ENCODE measurements around the gene ARHGAP26.

ARHGAP26 gene

DNA sequence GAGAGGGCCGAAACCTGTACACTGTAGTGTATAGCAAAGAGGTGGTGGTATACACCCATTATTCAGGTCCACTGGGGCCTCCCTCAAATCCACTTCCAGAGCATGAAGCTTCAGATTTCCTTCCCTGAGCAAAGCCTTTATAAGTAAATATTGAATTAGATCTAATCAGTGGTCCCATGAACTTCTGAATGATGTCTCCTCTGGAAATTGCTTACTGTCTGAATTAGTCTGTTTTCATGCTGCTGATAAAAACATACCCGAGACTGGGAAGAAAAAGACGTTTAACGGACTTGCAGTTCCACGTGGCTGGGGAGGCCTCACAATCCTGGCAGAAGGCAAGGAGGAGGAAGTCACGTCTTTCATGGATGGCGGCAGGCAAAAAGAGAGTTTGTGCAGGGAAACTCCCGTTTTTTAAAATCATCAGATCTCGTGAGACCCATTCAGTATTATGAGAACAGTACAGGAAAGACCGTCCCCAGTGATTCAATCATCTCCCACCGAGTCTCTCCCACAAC, 439.8 kb downstream of the ARHGAP26 start:
- DNase-seq (ENCODE audit: extremely low read depth in 1 of 2, low read depth in 1 of 2), result no peak

DNA sequence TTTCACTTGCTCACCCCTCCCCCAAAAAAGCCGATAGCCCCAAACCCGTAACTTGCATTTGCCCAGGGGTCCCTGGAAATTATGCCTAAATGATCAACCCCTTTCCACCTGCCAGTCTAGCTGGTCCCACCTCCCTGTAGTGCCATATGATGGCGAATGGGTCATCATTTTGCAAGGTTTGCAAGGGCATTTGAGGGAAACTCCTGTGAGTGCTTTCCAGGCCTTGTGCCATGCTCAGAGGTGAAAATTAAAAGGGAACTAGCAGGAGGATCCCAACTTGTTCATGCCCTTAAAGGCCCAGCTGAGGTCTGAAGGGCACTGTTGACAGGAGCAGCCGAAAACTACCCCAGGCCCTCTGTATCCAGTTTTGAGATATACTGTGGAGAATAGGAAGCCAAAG, 440.4 kb downstream of the ARHGAP26 start:
- DNase-seq (ENCODE audit: extremely low read depth in 1 of 2, low read depth in 1 of 2), result no peak

DNA sequence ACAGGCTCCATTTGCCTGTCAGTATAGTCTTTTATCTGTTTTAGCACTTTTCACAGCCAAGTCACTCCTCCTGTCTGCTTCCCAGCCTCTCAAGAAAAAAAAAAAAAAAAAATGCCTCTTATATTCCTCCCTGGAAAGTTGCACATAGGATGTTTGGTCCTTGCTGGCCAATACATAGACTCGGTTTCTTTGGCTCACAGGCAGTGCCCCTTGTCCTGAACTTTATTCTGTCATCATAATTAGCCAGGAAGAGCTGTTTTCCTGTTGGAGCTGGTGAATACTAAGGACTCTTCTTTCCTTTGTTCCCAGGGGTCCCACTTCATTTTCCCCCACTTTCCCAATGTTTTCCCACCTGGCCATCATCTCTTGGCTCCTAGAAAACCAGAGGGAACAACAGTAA, 442.1 kb downstream of the ARHGAP26 start:
- no peak for DNase-seq (ENCODE audit: extremely low read depth in 1 of 2, low read depth in 1 of 2)

DNA sequence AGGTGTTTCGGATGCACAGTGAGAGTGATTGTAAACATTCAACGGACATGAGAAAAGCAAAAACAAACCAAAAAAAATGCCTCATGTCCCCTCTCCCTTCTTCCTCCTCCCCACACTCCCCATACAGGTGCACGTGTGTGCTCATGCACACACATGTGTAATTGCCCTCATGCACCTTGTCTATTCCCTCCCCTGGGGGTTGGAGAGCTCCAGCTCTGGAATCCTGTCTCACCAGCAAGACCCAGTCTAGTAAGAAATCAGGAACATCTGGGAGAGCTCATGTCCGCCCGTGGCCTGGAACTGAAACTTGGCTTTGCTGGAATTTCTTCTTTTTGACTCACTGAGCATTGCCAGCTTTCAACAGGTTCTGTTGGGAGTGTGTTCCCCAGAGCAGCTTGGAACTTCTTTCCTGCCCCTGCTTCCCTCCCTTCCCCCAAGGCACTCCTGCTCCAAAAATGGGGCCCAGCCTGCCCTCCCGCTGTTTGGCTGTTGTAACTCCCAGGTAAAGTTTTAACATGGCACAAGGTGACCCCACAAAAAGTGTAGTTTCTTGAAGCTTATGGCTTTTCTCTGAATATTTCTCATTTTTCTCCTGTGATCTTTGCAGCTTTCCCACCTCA, 443.2 kb downstream of the ARHGAP26 start:
- no peak for DNase-seq (ENCODE audit: extremely low read depth in 1 of 2, low read depth in 1 of 2)

DNA sequence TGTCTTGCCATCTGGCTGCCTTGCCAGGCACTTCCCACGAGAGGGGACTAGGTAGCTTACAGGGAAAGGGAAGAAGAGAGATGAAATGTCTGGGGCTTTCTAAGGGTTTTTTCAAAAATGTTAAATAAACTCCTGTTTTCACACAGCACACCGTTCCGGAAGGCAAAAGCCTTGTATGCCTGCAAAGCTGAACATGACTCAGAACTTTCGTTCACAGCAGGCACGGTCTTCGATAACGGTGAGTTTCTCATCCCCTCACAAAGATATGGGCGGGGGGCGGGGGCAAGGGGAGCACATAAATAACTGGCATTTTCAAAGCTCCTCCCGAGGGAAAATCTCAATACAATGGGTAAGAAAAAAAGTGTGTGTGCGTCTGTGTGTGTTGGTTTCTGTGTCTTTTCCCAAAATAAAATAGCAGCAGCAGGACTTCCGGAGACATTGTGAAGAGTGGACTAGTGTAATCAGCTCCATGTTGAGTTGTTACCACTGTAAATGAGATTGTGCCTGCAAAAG, 443.7 kb downstream of the ARHGAP26 start:
- DNase-seq (ENCODE audit: extremely low read depth in 1 of 2, low read depth in 1 of 2), result no peak

DNA sequence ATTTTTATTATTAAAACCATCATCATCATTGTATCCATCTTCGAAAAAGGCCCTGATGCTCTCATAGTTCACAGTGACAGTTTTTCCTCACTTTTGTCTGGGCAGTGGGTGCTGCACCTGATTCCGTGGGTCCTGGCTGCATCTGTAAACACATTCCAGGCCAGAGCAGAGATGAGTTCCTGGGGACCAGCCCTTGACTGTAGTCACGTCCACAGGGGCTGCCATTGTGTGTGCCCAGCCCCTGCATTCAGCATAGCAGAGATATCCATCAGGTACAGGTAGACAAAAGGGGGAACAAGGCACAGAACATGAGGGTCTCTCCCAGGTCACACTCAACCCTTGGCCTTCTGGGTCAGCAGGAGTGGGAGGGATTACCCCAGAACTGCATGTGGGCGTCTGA, 444.3 kb downstream of the ARHGAP26 start:
- no peak for DNase-seq (ENCODE audit: extremely low read depth in 1 of 2, low read depth in 1 of 2)

DNA sequence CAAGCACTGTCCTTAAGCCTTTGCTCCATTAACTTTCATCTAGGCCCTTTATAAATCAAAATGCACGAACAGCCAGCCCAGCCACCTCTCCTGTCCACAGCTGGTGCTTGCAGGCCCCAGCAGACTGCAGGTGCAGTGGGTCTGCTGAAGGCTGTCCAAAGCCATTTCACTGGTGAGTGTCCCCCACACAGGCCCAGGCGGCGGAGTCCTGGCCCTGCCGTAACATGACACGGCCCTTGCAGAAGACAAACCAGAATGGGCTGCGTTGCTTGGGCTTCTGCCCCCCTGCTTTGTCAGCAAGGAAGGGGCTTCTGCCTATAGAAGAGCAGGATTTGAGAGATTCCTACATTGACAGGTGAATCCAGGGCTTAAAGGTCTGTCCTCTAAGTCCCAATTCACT, 444.7 kb downstream of the ARHGAP26 start:
- no peak for DNase-seq (ENCODE audit: extremely low read depth in 1 of 2, low read depth in 1 of 2)

DNA sequence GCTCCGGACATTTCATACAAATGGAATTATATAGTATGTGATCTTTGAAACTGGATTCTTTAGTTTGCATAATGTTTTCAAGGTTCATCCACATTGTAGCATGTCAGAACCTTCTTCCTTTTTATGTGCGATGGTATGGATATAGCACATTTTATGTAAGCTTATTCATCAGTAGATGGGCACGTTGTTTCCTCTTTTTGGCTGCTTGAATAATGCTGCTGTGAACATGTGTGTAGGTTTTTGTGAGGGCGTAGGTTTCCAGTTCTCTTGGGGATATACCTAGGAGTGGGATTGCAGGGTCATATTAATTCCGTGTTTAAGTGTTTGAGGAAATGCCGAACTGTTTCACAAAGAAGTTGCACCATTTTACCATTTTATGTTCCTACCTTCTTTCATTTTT, 445.5 kb downstream of the ARHGAP26 start:
- DNase-seq (ENCODE audit: extremely low read depth in 1 of 2, low read depth in 1 of 2), result no peak

DNA sequence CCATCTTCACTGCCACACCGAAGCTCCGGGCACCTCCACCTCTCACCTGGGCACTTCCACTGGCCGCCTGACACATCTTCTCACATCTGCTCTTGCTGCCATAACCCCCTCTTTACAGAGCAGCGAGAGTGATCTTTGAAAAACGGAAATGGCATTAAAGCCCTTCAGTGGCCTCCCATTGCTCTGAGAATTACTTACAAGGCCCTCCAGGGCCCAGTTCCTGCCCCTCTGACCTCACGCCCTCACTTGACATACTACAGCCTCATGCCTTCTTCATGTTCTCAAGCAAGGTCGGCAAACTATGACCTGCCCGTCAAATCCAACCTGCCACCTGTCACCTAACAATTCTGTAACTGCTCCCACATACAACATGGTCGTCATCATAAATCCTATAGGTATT, 446.0 kb downstream of the ARHGAP26 start:
- no peak for DNase-seq (ENCODE audit: extremely low read depth in 1 of 2, low read depth in 1 of 2)

DNA sequence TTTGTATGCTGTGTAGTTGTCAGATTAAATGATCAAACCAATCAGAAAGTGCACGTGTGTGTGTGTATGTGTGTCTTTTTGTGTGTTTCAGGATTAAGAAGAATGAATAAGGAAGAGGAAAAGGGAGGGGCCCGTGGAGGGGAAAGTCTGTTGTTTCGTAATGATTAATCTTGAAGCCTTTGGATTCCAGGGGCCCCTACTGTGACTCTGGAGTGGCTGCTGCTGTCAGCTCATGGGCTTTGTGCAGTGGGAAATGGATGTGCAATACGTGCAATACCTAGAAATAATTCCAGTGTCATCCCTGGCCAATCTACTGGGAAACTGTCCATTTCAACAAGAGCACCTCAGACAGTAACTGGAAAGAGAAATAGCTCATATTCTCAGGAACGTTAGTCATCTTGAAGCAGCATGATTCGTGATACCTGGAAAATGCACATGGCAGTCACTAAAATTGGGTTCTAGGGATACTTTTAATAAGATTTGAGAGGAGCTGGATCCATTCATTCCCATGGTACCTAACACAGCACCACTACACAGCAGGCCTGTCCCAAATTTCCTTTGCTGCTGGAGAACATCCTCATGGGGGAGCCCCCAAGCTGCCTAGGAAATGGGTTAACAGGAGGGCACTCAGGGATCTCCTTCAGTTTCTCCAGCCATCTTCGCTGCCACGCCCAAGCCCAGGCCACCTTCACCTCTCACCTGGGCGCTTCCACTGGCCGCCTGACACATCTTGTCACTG, 447.1 kb downstream of the ARHGAP26 start:
- DNase-seq (ENCODE audit: extremely low read depth in 1 of 2, low read depth in 1 of 2), result no peak

DNA sequence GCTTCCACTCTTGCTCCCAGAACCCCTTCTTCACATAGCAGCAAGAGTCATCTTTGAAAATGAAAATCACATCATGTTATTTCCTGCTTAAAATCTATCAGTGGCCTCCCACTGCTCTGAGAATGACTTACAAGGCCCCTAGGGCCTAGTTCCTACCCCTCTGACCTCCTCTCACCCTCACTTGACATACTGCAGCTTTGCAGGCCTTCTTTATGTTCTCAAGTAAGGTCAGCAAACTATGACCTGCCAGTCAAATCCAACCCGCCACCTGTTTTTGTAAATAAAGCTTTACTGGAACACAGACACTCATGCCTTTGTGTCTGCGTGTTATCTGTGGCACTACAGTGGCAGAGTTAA, 447.6 kb downstream of the ARHGAP26 start:
- no peak for DNase-seq (ENCODE audit: extremely low read depth in 1 of 2, low read depth in 1 of 2)

DNA sequence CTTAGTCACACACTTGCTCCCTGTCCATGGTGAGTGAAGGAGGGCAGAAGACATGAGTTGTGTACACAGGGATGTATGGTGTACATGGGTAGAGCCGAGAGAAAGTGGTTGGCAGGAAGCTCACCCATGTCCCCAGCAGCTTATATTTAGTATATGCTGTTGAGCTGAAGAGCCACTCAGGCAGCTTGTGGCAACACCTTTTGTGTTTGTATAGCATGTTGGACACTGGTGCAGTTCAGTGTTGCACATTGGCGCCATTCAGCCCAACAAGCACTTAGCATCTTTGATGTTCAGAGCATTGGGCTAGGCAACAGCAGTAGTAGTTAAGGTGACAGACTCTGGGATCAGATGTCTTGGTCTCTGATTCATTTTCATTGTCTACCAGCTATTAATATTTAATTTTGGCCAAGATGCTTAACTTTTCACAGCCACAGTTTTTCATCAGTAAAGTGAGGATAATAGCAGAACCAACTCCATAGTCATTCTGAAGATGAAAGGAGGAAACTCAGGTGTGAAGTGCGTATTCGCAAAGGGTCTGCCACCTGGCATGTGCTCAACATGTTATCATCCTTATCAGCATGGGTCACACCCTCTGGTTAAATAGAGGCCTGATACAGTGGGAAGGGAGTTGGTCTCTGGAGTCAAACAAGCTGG, 448.5 kb downstream of the ARHGAP26 start:
- DNase-seq (ENCODE audit: extremely low read depth in 1 of 2, low read depth in 1 of 2), result no peak

DNA sequence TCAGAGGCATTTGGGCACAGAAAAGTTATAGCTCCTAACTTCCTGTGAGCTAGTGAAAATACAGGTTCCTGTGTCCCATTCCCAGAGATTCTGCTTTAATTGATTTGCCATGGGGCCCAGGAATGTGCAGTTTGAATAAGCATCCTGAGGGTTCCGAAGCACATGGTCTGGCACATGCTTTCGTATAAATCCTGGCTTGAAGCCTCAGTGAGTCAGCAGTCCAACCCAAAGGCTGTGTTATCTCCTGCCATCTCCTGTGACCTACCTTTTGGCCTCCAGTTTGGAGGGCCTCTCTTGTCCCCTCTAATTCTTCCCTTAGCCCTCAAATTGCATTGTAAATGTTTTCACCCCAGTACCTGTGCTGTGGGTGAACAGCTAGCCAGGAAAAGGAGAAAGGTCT, 449.5 kb downstream of the ARHGAP26 start:
- DNase-seq (ENCODE audit: extremely low read depth in 1 of 2, low read depth in 1 of 2), result no peak

DNA sequence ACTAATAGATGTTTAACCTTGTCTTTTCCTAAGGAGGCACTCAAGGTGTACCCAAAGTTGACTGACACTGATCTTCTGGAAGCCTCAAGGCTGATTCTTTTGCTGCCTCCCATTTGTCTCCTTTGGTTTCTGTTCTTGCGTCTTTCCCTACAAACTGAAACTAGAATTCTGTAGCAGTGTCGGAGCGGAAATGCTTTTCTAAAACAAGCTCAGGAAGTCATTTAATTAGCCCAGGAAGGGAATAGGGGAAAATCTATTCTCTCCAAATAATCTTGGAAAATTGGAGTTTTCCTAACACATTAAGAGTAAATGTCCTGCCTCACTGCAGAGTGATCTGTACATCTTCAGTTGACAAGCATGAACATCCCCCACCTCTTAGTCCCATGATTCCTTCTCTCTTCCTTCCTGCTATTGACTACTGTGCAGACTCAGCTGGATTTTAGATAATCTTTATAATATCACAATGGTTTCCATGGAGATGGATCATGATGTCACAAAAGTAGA, 450.6 kb downstream of the ARHGAP26 start:
- DNase-seq (ENCODE audit: extremely low read depth in 1 of 2, low read depth in 1 of 2), result no peak

DNA sequence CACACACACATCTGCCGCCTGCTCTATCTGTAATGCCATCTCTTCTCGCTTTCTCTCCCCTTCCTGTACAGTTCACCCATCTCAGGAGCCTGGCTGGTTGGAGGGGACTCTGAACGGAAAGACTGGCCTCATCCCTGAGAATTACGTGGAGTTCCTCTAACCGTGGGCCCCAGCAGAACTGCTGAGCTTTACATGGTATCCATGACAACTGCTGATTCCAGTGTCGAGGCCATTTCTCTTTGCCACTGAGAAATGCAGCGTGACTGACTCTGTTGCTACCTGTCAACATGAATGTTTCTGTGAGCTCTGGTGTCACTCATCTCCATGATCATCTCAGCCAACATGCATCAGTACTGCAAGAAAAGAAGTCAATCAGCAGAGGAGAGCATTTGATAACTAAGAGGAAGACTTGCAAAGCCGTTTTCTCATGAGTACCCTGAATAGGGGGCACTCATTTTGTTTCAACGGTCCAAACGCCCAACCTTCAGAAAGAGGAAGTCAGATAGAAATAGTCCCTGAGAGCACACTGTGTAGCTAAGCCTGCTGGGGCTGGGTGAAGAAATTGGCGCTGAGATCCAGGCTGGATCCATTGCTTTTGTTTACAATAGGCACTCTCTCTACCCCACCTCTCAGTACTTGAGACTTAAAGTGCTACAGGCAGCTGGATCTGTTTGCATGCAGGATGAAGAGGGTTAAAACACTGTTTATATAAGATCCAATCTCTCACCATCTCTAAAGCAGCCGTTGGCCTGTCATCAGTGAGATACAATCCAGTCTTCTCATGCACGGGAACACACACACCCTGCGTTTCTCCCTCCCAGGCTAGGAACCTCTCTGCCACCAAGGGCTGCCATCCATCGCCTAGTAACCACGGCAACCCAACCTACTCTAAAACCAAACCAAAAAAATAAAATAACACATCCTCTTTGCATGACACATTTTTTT, 452.4 kb downstream of the ARHGAP26 start:
- no peak for DNase-seq (ENCODE audit: extremely low read depth in 1 of 2, low read depth in 1 of 2)

DNA sequence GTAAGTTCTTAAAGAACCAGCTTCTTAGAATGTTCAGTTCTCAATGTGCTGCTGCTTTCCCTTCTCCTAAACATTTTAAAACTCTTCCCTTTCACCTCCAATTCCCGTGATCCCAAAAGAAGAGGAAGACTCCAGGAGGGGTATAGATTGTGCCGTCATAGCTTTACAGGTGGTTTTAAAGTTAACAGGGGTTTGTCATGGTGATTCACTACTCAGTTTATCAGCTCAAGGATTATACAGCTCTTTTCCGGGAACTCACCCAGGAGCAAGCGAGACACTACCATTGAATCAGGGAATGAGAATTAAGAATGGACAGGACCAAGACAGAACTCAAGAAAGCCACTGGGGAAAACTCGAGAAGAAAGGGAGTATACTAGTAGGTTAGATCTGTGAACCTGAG, 454.5 kb downstream of the ARHGAP26 start:
- DNase-seq (ENCODE audit: extremely low read depth in 1 of 2, low read depth in 1 of 2), result no peak

DNA sequence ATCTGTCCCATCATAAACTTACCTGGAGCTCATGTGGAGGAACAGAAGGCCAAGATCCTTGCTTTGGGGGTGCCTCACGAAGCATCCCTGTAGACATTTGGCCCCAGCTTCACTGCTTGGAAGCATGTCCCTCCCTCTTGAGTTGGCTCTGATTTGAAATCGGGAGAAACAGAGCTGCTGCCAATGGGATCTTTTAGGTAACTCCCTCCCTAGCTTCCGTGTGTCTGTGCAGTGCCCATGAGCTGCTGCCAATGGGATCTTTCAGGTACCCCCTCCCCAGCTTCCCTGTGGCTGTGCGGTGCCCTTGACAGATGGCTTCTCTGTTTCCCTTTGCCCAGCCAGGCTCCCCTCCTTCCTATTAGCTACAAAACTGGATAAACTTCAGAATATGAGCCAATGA, 455.3 kb downstream of the ARHGAP26 start:
- DNase-seq (ENCODE audit: extremely low read depth in 1 of 2, low read depth in 1 of 2), result no peak

DNA sequence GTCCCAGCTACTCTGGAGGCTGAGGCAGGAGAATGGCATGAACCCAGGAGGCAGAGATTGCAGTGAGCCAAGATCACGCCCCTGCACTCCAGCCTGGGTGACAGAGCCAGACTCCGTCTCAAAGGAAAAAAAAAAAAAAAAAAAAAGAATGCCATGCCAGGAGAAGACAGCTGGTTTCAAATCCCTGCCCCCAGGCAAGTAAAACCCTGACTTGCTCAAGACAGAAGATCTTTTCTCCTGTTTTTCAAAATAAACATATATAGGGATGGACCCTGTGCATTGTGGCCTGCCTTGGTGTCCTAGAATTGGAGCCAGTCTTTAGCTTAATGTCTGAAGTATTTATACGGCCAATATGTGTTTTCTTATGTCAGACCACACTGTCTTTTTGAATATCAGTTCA, 456.2 kb downstream of the ARHGAP26 start:
- DNase-seq (ENCODE audit: extremely low read depth in 1 of 2, low read depth in 1 of 2), result no peak

DNA sequence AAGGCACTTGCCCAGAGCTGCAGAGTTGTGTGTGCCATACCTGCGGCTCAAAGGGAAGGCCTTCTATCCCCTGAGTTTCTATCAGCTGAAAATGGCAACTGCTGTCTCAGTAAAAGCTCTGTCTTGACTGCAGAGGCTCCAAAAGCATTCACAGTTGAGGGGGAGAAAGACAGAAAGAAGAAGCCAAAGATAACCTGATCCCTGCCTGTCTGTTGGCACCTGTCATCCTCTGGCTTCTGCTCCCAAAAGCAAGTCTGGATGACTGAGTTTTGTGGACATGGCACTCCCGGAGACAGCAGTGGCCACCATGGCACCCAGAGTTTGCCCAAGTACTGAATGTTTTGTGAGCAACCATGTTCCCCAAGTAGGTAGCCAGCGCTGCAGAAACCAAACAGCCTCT, 456.7 kb downstream of the ARHGAP26 start:
- no peak for DNase-seq (ENCODE audit: extremely low read depth in 1 of 2, low read depth in 1 of 2)

DNA sequence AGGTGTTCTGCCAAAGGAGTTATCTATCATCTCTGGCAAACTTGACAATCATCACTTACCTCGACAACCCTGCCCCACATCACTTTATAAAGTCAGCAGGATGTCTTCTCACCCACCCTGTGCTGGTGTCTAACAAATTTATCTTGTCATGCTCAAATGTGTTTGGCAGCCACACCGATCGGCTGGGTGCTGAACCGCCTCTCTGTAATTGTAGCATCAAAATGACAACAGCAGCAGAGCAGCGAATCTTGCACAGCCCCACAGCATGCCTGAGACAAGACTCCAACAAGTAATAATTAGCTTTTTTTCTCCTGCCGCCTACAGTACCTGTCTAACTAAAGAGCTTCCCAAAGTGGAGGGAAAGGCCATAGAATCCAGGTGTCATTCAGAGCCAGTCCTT, 457.1 kb downstream of the ARHGAP26 start:
- DNase-seq (ENCODE audit: extremely low read depth in 1 of 2, low read depth in 1 of 2), result no peak
